Mesothelial cell of epicardium (in vitro differentiated cells): ENCODE results near the gene HCN4. TPM values are rescaled to one million over a fixed set of nuclear protein-coding genes. Genes with fewer than 3 reads are reported as not detected.
"Not testable (repeated sequence)": the region's sequence is repeated elsewhere in the genome, so short reads cannot be mapped to it uniquely, and the experiment has no call there.

Source experiments
- DNase-seq, 2 experiments: peaks; one replicate each; pipeline ENCODE4 v3.0.0; 2021; ENCODE audit warnings: low spot score in 2 of 2; ENCODE audit not compliant: unreplicated experiment in 2 of 2
- H3K27ac Mint-ChIP-seq: 2 replicates; pipeline ENCODE4 v1.8.0; 2021; ENCODE audit warnings: mixed read lengths
- H3K27me3 Mint-ChIP-seq: 2 replicates; pipeline ENCODE4 v1.8.0; 2021; ENCODE audit warnings: low read depth, mixed read lengths
- H3K36me3 Mint-ChIP-seq: 2 replicates; pipeline ENCODE4 v1.8.0; 2021; ENCODE audit warnings: mixed read lengths
- H3K4me1 Mint-ChIP-seq: 2 replicates; pipeline ENCODE4 v1.8.0; 2021; ENCODE audit warnings: mixed read lengths
- H3K4me3 Mint-ChIP-seq: 2 replicates; pipeline ENCODE4 v1.8.0; 2021; ENCODE audit warnings: mild to moderate bottlenecking, moderate library complexity, mixed read lengths
- H3K9me3 Mint-ChIP-seq: 2 replicates; pipeline ENCODE4 v1.8.0; 2021; ENCODE audit warnings: mixed read lengths
- CTCF ChIP-seq: fragments of 200-600 bp; sonication (generic); IDR thresholded peaks from one replicate; pipeline ENCODE4 v1.5.0; 2021; ENCODE audit warnings: antibody characterized with exemption; ENCODE audit not compliant: unreplicated experiment
- total RNA-seq: library from RNA; stranded (reverse); gene quantifications from 3 replicates; pipeline ENCODE4 v1.2.1, GENCODE V29; 2021

HCN4 gene
- 0.63 to 0.71 TPM (median 0.69 TPM) in 3 replicates for total RNA-seq

DNA sequence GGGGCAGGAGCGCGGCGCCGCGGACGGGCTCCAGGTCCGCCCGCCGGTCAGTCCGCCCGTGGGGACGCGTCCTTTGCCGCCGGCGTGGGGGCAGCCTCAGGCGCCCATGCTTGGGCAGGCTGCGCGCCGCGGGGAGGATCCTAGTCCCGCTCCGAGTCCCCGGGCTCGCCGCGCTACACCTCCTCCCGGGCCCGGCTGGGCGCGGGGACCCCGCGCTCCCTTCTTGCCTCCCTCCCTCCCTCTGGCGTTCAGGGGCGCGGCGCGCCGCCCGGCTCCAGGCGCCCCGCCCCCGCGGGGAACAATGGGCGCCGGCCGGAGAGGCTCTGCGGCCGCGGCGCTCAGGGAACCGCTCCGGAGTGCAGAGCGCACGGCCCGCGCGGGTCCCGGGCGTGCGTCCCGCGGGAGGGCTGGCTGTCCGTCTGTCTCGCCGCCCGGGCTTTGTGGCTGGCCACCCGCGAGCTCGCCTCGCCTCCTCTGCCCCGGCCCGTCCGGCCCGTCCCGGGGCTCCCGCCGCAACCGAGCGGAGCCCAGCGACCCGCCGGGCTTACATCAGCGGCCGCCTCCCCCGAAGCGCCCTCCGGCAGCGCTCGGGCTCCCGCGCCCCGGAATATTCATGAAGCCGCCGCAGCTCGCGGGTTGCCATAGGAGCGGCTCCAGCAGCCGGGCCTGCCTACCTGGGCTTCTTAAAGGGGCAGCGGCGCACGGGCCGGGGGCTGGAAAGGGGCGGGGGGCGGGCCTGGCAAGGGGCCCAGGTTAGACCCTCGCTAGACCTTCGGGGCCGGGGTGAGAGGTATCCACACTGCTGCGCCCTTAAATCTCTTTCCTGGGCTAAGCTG, at the start of gene HCN4:
HCN4 (minus strand) TSS at position 658 of the 836 bp plus-strand sequence. CDS start 688 bp downstream, outside the sequence.
- Mint-ChIP-seq H3K27ac (no peak within 1 kb of the TSS), H3K4me3 (peak within 1 kb of the TSS; percentile 64), H3K36me3 (no peaks in the 10 kb centered on the region), H3K27me3 (peaks cover 85% of the 10 kb centered on the region), H3K4me1 (peaks cover 17% of the 10 kb centered on the region), H3K9me3 (no peaks in the 10 kb centered on the region)
- TF ChIP-seq CTCF: no peak
- no peak for DNase-seq

- Mint-ChIP-seq H3K36me3 (no peaks in the 10 kb centered on the region), H3K27ac (no peak overlapping the region), H3K27me3 (peaks cover 25% of the 10 kb centered on the region), H3K9me3 (peaks cover 3% of the 10 kb centered on the region), H3K4me1 (no peaks in the 10 kb centered on the region), H3K4me3 (no peak overlapping the region)
- no peak for TF ChIP-seq CTCF
- no peak for DNase-seq
Measured at GRCh38 chr15:73414876-73415275, 46.1 kb upstream of the HCN4 start.

GRCh38 chr15:73403171-73403570, 34.4 kb upstream of the HCN4 start:
- no peak overlapping the region for H3K27ac Mint-ChIP-seq
- H3K4me3 Mint-ChIP-seq: no peak overlapping the region
- H3K36me3 Mint-ChIP-seq: no peaks in the 10 kb centered on the region
- no peak for TF ChIP-seq CTCF
- no peaks in the 10 kb centered on the region for H3K4me1 Mint-ChIP-seq
- no peak for DNase-seq
- no peaks in the 10 kb centered on the region for H3K9me3 Mint-ChIP-seq
- H3K27me3 Mint-ChIP-seq: peaks cover 1% of the 10 kb centered on the region

GRCh38 chr15:73400222-73400621, 31.5 kb upstream of the HCN4 start:
- not testable (repeated sequence) for H3K36me3 Mint-ChIP-seq, H3K4me3 Mint-ChIP-seq, H3K9me3 Mint-ChIP-seq, H3K27ac Mint-ChIP-seq, H3K27me3 Mint-ChIP-seq, DNase-seq, H3K4me1 Mint-ChIP-seq

GRCh38 chr15:73398861-73399260, 30.1 kb upstream of the HCN4 start:
- DNase-seq: no peak
- Mint-ChIP-seq H3K4me3 (no peak overlapping the region), H3K4me1 (no peaks in the 10 kb centered on the region), H3K27me3 (peaks cover 5% of the 10 kb centered on the region), H3K36me3 (no peaks in the 10 kb centered on the region), H3K27ac (no peak overlapping the region), H3K9me3 (no peaks in the 10 kb centered on the region)
- no peak for TF ChIP-seq CTCF

DNA sequence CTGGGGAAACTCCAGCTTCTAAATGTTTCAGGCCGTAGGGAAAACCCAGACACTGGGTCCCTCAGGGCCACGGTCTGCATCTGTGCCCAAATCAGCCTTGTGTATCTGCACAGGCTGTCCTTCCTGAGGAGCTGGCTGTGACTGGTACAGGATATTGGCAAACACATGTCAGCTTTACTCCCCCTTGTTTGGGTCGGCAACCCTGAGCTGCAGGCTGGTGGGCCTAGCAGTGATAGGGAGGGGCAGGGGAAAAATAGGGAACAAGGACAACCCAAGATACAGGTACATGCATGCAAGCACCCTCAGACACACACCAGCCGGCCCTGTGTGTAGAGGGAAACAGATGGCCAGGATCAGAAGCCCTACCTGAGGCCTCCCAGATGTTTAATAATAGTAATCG, 28.7 kb upstream of the HCN4 start:
- Mint-ChIP-seq H3K4me1 (peaks cover 4% of the 10 kb centered on the region), H3K27ac (no peak overlapping the region), H3K27me3 (peaks cover 16% of the 10 kb centered on the region), H3K4me3 (no peak overlapping the region), H3K36me3 (no peaks in the 10 kb centered on the region), H3K9me3 (no peaks in the 10 kb centered on the region)
- TF ChIP-seq CTCF: no peak
- DNase-seq: no peak
